OCI-M1 (cell line): Measurements from ENCODE around the gene RNF166.
"Not testable (repeated sequence)": the region's sequence is repeated elsewhere in the genome, so short reads cannot be mapped to it uniquely, and the experiment has no call there.

Source experiments
- DNase-seq: peaks from one replicate; lab custom pipeline; 2025; lab: John Stamatoyannopoulos, UW

Gene RNF166

DNA sequence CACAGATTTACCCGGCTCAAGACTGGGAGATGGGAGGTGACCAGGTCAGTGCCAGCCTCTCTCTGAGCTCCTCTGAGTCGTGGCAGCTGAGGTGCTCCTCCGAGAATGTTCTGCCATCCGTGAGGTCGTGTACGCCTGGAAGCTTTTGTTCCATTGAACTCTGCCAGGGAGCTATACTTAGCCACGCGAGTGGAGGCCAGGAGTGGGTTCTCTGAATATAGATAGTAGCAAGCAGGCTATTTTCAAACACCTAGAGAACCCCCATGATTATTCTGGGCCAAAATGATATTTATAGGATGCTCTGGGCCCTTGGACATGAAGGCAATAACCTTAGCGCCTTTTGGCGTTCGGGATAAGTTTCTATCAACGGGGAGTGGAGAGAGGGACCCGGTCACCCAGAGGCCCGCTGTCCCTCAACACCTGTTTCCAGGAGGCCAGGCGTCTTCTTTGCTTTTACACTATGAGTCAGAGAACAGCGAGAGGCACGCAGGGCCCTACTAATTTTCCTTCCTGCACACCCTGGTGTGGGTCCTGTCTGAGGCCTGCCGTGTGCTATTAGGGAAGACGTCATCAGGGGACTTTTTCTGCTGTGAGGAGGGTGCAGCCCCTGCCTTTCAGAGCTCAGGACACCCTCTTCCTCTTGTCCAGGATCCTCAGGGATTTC, 32.4 kb downstream of the RNF166 start:
- no peak for DNase-seq

DNA sequence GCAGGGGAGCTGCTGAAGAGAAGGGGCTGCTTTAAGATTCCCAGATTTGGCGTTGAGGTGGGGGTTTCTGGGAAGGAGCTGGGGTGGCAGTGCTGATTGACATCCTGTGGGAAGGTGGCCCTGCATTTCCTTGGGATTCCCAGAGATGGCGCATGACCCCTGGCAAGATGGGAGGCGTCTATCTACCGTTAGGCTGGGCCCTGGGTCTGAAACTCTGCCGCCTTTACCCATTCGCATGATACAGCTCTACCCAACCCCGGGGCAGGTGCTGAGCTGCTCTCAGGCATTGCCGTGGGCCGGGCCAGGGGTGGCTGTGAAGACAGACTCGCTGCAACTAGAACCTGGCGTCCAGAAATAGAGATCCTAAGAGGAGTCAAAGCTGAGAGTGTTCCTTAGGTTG, 33.4 kb downstream of the RNF166 start:
- peak; percentile 11 for DNase-seq

DNA sequence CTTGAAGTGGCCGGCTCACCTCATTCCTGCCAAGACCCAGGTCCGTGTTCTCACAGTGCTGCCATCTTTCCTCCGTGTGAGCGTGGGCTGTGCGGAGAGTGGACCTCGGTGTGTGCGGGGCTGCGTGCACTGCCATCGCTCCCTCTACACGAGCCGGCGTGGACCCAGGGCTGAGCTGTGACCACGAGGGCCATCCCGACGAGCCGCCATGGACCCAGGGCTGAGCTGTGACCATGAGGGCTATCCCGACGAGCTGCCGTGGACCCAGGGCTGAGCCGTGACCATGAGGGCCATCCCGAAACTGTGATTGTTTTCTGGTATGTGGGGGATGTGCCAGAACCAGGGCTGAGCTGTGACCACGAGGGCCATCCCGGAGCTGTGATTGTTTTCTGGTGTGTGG, 34.4 kb downstream of the RNF166 start:
- DNase-seq: no peak

DNA sequence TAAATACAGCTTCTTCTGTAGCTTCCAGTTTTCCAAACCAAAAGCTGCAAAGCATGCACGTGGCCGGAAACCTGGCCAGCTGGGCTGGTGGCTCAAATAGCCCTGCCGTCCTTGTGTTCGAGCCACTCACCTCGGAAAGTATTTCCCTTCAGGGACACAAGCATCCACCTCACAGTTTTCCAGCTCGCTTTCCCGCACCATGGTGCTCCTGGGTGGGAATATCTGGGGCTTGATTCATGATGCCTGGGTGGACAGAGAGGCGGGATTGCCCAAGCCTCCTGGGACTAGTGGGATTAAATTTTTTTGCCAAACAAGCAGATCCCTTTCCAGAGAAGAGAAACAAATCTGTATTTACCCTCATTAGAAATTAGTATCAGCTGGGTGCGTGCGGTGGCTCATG, 36.2 kb downstream of the RNF166 start:
- no peak for DNase-seq

DNA sequence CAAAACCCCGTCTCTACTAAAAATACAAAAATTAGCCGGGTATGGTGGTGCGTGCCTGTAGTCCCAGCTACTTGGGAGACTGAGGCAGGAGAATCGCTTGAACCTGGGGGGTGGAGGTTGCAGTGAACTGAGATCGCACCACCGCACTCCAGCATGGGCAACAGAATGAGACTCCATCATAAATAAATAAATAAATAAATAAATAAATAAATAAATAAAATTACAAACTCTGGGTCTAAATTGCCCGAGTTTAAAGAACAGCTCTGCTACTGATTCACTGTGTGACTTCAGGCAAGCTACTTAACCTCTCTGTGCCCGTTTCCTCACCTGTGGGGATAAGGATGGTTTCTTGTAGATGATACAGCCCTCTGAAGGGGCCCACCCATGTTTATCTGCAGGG, 36.7 kb downstream of the RNF166 start:
- not testable (repeated sequence) for DNase-seq

DNA sequence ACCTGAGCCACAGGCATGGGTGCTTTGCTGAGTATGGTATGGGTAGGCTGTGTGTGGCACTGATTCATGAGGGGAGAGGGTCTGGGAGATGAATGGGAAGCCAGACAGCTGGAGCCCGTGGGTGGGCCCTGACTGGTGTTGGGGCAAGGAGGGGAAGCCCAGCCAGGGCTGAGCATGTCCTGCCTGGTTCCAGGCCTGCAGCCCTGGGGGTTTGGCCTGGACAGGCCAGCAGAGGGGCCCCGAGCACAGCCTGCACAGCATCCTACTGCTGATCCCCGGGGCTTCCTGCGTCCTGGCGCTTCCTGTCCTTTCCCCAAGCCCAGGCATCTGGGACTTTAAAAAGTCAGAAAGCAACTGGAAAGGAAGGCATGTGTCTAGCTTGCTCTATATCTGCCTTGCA, 38.7 kb downstream of the RNF166 start:
- no peak for DNase-seq

DNA sequence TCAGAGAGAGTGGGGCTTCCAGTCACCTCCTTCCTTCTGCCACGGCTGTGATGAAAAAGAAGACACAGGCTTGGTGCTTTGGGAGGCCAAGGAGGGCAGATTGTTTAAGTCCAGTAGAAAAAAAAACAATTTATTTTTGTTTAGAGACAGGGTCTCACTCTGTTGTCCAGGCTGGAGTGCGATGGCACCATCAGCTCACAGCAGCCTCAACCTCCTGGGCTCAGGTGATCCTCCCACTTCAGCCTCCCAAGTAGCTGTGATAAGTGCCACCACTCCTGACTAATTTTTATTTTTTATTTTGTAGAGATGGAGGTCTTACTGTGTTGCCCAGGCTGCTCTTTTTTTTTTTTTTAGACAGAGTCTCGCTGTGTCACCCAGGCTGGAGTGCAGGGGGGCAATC, 40.6 kb downstream of the RNF166 start:
- DNase-seq: no peak

DNA sequence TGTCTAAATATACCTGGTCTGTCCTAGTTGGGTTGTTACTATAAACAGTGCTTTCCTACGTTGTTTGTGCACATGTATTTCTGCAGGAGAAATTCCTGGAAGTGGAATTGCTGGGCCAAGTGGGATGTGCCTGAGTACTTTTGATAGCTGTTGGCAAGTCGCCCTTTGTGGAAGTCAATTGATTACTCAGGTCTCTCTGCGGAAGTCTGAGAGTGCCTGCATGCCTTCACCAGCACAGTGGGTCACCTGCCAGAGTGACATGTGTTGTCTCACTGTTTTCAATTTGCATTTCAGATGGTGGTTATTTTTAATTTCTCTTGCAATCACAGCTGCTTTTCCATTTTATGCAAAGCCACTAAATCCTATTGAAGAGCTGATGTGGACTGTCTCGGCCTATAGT, 41.1 kb downstream of the RNF166 start:
- no peak for DNase-seq

DNA sequence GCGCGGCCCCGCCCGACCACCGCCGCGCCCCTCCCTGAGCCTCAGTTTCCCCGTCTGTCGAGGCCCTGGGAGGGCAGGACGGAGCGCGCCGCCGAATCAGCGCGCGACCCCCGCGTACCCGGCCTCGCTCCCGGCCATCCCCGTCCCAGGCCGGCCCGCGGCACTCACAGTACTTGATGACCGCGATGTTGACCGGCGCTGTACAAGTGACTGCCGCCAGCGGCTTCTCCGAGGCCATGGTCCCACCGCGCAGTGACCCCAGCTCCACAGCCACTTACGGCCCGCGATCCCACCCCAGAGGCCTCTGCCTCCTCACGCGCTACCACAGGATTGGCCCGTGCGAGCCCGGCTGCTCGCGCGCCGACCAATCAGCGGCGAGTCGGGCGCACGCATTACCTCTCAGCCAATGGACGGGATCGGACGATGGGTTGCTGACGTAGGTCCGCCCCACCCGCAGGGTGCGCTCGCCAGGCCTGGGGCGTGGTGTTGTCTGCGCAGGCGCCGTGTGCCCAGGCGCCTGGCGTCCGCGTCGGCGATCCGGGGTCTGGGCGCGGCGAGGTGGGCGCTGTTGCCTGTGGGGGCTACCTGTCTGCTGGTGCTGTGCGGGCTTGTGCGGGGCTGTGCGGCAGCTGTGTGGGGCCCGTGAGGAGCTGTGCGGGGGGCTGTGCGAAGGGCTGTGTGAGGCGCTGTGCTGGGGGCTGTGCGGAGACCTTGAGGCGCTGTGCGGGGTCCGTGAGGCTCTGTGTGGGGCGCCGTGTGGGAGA, 43.2 kb downstream of the RNF166 start, which contains the start of gene MVD:
MVD (minus strand) TSS at position 249 of the 764 bp plus-strand sequence; CDS start at position 238, 11 bp downstream.
- DNase-seq: peak; percentile 98

DNA sequence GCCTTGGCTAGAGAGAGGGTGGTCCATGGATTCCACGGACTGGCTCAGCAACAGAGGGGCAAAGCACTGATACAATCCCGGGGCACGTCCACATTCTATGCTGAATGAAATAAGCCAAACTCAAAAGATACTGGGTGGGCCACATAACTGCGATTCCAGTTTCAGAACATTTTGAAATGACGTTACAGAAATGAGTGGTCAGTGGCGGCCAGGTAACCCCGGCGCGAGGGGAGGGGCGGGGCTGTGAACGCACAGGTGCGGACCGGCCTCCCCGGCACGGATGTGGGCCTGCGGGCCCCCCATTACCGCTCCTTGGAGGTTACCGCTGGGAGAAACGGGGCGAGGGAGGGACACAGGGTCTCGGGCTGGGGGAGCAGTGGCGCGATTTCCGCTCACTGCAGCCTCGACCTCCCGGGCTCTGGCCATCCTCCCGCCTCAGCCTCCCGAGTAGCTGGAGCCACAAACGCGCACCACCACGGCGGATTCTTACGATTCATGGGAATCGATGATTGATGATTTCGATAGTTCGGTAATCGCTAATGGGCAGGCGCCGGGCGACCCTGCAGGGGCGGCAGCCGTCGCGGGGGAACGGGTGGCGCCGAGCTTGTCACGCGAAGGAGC, 43.9 kb downstream of the RNF166 start:
- no peak for DNase-seq

DNA sequence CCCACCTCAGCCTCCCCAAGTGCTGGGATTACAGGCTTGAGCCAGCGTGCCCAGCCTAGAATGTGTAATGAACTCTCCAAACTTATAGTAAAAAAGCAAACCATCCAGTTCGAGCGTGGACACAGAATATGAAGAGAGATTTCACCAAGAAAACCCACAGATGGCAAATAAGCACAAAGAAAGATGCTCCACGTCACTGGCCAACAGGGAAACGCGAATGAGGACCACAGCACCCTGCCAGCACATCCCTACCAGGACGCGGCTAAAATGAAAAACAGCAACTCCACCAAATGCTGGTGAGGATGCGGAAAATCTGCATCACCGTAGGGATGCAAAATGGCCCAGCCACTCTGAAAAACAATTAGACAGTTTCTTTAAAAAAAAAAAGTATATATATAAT, 44.7 kb downstream of the RNF166 start:
- DNase-seq: no peak

DNA sequence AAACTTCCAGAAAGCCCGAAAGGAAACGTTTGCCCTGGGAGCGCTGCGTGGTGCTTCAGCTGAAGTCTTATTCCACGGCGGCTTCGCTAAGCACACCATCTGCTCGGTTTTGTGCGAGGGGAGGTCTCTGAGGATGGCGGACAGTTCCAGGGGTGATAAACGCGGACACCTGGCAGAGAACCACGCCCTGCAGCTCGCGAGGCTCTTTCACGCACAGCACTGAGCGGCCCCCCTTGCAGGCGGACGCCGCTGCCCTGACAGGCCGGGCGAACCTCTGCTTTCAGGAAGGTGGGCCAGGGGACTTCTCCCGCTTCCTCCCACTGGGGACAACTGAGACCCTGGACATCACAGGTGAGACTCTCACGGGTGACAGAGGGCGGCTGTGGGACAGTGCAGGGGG, 47.0 kb downstream of the RNF166 start:
- no peak for DNase-seq

DNA sequence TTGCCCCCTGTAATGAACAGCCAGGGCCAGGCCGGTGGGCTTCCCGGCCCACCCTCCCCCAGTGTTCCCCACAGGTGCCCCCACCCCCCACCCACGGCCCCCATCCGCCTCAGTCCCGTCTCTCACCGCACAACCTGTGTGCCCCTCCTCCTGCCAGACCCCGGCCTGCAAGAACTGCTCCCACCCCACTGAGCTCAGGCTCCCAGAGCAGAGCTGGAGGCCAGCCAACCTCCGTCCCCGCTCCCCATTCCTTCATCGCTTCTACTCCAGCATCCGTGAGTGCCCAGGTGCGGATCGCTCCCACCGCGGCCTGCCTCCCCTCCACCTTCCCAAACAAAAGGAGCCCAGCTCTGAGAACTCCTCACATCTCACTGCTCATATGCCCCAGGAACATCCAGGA, 47.5 kb downstream of the RNF166 start:
- DNase-seq: no peak

DNA sequence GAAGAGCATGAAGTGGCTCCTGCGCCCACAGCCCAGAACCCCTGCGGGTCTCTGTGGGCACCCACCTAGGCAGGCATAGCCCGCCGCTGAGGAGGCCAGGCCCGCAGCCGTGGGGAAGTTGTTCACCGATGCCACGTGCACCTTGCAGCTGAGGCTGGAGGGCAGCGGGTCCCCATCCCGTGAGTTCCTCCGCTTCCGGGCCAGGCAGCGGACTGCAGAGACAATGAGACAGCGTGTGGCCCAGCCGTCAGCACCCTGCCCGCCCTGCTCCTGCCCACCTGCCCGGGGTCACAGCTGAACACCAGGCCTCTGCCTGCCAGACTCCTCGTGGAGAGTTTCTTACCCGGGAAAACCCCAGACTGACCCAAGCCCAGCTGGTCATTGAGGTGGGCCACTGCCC, 48.8 kb downstream of the RNF166 start:
- DNase-seq: no peak

DNA sequence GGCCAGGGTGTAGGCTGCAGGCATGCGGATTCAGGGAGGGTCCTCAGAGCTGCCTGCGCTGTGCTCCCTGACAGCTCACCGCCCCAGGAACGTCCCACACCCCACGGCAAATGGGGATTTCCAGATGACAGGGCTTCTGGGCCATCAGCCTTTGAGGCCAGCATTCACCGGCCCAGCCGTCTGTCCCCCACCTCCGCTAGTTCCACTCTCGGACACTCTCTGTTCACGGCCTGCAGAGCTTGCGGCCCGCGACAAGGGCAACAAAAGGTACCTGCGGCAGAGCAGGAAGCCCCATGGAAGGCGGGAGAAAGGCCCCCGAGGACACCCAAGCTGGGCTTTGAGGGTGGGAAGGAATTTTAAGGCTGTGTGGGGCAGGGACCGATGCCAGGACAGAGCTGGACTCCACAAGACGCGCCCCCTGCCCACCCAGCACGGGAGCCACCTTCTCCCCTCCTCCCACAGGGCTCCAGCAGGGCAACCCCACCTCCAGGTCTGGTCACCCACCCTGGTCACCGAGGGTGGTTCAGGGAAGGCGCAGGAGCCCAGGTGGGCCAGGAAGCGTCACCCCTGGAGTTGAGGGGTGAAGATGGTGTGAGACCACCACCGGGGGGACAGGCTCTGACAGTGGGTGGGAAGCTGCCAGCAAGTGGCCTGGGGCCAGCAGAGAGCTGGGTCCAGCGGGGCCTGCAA, 49.8 kb downstream of the RNF166 start:
- no peak for DNase-seq

DNA sequence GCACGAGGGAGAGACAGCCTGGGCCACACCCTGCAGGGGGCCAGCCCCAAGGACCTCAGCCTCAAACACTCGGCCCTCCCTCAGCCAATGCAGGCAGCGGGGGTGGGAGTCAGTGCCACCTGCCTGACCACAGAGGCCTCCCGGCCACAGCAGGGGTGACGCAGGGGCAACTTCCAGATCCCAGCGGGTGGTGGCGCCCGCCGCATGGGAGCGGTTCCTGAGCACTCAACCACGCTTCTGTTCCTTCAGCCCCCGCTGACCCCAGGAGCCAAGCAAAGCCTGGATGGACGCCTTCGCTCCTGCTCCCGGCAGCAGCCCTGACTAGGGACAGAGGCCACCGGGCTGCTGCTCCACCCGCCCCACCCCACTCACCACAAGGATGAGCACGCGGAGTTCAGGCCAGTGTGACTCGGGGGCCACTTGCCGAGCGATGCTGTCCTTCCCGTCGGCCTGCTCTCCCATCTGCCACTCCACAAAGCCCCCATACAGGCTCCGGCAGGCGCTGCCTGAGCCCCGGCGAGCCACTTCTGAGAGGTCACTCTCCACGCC, 50.4 kb downstream of the RNF166 start:
- DNase-seq: no peak

DNA sequence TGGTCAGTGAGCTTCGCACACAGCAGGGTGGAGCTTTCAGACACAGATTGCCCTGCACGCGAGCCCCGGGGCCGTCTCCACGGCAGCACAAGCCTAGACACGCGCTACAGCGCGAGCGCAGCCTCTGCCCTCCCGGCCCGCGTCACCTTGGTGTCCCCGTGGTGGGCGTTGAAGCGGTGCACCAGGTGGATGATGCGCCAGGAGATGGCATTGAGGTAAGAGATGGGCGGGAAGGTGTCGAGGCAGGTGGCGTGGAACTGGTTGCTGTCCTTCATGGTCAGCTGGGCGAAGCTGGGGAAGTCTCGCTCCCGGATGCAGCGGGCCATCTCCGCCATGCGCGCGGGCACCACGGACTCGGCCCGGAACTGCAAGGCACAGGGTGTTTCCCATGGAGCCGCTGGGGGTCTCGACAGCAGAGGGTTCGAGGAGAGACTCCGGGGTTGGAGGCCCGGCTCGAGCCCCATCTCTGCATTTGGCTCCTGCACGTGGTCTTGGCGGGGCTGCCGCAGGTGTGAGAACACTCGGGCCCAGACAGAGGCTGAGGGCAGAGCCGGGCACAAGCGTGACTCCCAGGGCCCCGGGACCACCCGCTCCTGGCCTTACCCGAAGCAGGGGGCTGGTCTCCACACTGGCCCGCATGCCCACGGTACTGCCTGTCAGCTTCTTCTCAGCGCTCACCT, 51.0 kb downstream of the RNF166 start:
- DNase-seq: no peak

DNA sequence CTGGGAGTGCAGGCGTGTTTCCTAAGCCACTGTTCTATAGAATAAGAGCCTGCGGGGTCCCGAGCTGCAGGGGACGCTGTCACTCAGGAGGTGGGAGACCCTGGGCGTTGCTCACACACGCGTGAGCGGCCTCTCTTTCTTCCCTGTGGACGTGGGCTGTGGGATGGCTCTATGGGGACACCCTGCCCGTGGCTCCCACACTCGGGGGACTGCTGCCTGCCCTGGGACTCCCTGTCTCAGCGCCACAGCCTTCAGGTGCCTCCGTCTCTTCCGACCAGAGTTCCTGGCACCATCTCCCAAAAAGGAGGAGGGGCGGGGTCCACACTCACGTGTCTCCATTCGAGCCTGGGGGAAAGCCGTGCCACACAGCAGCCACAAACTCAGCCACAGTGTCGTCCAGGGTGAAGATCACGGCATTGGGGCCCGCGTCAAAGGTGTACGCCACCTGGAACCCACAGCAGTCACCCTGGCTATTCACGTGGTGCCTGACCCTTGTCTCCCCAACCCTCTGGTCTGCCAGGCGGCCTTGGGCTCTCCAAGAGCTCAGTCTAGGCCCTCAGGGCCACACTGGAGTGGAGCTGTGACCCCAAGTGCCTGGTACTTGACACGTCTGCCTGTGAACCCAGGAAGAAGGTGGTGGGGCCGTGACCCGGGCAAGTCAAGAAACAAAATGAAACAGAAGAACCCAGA, 51.7 kb downstream of the RNF166 start:
- DNase-seq: no peak

DNA sequence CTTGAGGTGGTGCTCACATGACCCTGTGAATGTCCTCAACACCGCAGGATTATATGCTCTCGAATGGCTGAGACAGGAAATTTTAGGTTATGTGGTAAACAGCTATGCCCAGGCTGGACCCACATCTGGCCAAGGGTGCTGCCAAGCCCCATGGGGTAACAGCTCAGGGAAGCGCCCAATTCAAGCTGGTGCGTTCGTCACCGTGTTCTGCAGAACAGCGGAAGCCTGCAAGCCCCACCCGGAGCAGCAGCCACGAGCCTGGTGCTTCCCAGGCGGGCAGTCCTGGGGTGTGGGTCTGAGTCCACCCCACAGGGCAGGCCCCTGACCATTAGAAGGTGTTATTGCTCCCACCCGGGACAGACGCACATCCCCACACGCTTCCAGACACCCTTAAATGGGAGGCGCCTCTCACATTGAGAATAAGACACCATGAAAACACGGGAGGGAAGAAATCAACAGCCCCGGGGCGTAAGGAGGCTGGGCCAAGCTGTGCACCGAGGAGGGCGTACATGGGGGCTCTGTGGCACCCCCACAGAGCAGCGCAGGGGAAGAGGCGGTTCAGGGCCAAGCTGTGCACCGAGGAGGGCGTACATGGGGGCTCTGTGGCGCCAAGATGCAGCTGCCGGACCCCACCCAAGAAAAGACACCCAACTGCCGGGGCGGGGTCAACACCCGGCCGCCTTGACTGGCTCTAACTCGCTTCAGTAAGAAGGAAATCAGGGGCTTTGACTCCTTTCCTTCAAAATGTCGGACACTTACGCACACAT, 52.4 kb downstream of the RNF166 start:
- no peak for DNase-seq

DNA sequence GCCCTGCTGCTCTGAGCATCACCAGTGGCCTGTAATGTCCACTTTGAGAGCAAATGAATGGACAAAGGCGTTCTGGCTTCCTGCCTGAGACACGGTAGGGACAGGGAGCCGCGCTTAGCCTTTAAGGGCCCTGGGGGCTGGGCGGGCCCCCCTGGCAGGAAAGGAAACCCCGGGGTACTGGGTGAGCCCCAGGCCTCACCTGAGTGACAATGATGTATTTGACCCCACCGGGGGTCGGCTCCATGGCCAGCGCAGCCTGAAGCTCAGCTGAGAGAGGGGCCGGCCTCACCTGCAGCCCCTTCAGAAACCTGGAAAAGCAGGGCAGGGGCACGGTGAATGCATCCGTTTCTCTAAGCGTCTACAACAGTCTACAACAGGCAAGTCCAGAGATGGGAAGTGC, 53.1 kb downstream of the RNF166 start:
- no peak for DNase-seq

DNA sequence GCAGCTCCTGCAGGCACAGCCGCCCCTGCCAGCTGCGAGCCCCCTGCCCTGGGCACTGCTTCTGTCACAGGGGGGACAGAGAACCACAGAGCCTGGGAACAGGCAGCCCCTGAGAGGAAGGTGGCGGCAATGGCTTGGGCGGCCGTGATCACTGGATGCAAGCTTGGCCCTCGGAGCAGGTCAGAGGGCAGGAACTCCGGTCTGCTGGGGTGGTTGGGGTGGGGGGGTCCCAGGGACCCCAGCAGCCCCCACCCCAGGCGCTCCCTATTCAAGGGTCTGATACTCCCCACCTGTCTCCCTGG, 53.5 kb downstream of the RNF166 start:
- no peak for DNase-seq
